IPS-18a (cell line): ENCODE results near the gene MCM6.

ENCODE experiments used
- H3K27ac ChIP-seq: one replicate; pipeline ENCODE4 v1.5.1; 2013; ENCODE audit warnings: low read length
- H3K27me3 ChIP-seq: one replicate; pipeline ENCODE4 v1.6.1; 2013; ENCODE audit warnings: mild to moderate bottlenecking, low read length; ENCODE audit not compliant: control insufficient read depth, insufficient read depth
- H3K36me3 ChIP-seq: one replicate; pipeline ENCODE4 v1.6.1; 2013; ENCODE audit warnings: low read depth, low read length; ENCODE audit not compliant: control insufficient read depth
- H3K4me1 ChIP-seq: one replicate; pipeline ENCODE4 v1.6.1; 2013; ENCODE audit warnings: low read depth, low read length; ENCODE audit not compliant: control insufficient read depth
- H3K4me3 ChIP-seq: one replicate; pipeline ENCODE4 v1.5.1; 2013; ENCODE audit warnings: low read length
- H3K9ac ChIP-seq: one replicate; pipeline ENCODE4 v1.6.1; 2013; ENCODE audit warnings: mild to moderate bottlenecking, low read length, moderate library complexity
- H3K9me3 ChIP-seq: one replicate; pipeline ENCODE4 v1.6.1; 2013; ENCODE audit warnings: low read depth, low read length; ENCODE audit not compliant: control insufficient read depth

The MCM6 gene

GRCh38 chr2:135836596-135837270 is 39.5 kb downstream of the MCM6 start, which contains the start of gene LCT:
Gene LCT (minus strand): TSS chr2:135837184. CDS start chr2:135837169, 15 bp downstream.
- Histone ChIP-seq H3K4me3 (no peak within 1 kb of the TSS), H3K36me3 (peaks cover 15% of the 10 kb centered on the region), H3K9me3 (no peaks in the 10 kb centered on the region), H3K9ac (no peak within 1 kb of the TSS), H3K27ac (no peak within 1 kb of the TSS), H3K4me1 (no peaks in the 10 kb centered on the region), H3K27me3 (no peaks in the 10 kb centered on the region)

GRCh38 chr2:135832891-135833290 is 43.4 kb downstream of the MCM6 start:
- no peaks in the 10 kb centered on the region for H3K4me1 ChIP-seq
- no peaks in the 10 kb centered on the region for H3K36me3 ChIP-seq
- no peak overlapping the region for H3K9ac ChIP-seq
- H3K27me3 ChIP-seq: no peaks in the 10 kb centered on the region
- H3K27ac ChIP-seq: no peak overlapping the region
- no peak overlapping the region for H3K4me3 ChIP-seq
- H3K9me3 ChIP-seq: no peaks in the 10 kb centered on the region

- Histone ChIP-seq H3K27ac (no peak overlapping the region), H3K9ac (no peak overlapping the region), H3K27me3 (no peaks in the 10 kb centered on the region), H3K4me3 (no peak overlapping the region), H3K4me1 (no peaks in the 10 kb centered on the region), H3K36me3 (no peaks in the 10 kb centered on the region), H3K9me3 (no peaks in the 10 kb centered on the region)
Measured at GRCh38 chr2:135831180-135831812, 44.9 kb downstream of the MCM6 start.

DNA sequence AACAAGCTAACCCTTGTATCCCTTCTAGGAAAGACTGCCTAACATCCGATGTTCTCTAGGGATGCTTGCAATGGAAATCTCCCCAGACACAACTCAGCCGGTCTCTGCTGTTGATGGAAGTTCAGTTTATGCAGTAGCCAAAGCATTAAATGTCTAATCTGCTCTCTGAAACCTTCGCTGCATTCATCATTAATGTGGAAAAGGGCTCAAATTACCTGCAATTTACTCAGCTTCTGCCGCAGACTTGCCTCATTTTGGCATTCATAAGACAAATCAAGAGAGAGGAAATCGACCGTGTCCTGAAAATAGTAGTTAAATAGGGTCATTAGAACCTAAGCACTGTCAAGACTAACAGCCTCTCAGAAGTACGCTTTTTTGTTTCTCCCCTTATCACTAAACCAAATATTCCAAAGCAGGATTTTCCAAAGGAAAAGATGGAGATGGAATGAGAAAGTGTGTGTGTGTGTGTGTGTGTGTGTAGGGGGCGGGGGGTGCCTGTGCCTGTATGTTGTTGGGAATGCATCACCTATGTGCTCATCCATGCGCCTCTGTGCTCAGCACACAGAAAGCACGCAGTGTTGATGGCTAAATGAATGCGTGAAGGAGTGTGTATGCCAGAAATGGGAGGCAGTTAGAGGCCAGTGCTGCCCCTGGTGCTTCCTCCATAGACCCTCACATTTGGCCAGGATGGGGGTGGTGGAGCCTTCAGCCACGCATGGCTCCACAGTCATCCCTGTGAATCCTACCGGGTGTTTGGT is 46.7 kb downstream of the MCM6 start:
- no peak overlapping the region for H3K9ac ChIP-seq
- no peaks in the 10 kb centered on the region for H3K36me3 ChIP-seq
- no peak overlapping the region for H3K27ac ChIP-seq
- H3K4me1 ChIP-seq: no peaks in the 10 kb centered on the region
- no peaks in the 10 kb centered on the region for H3K27me3 ChIP-seq
- no peaks in the 10 kb centered on the region for H3K9me3 ChIP-seq
- H3K4me3 ChIP-seq: no peak overlapping the region

GRCh38 chr2:135826544-135826943 is 49.7 kb downstream of the MCM6 start:
- Histone ChIP-seq H3K4me1 (no peaks in the 10 kb centered on the region), H3K27me3 (no peaks in the 10 kb centered on the region), H3K9me3 (no peaks in the 10 kb centered on the region), H3K4me3 (no peak overlapping the region), H3K27ac (no peak overlapping the region), H3K9ac (no peak overlapping the region), H3K36me3 (no peaks in the 10 kb centered on the region)

GRCh38 chr2:135825550-135826176 is 50.6 kb downstream of the MCM6 start:
- Histone ChIP-seq H3K4me1 (no peaks in the 10 kb centered on the region), H3K27me3 (no peaks in the 10 kb centered on the region)

GRCh38 chr2:135825131-135825530 is 51.1 kb downstream of the MCM6 start:
- Histone ChIP-seq H3K9ac (no peak overlapping the region), H3K9me3 (no peaks in the 10 kb centered on the region), H3K36me3 (no peaks in the 10 kb centered on the region), H3K4me1 (no peaks in the 10 kb centered on the region), H3K4me3 (no peak overlapping the region), H3K27me3 (no peaks in the 10 kb centered on the region), H3K27ac (no peak overlapping the region)

More at GRCh38 chr2:135825550-135826176, 50.6 kb downstream of the MCM6 start:
- Histone ChIP-seq H3K36me3 (no peaks in the 10 kb centered on the region), H3K27ac (no peak overlapping the region), H3K4me3 (no peak overlapping the region), H3K9ac (no peak overlapping the region), H3K9me3 (no peaks in the 10 kb centered on the region)

GRCh38 chr2:135822855-135823254 is 53.4 kb downstream of the MCM6 start:
- Histone ChIP-seq H3K27ac (no peak overlapping the region), H3K36me3 (no peaks in the 10 kb centered on the region), H3K27me3 (no peaks in the 10 kb centered on the region), H3K9me3 (no peaks in the 10 kb centered on the region), H3K4me3 (no peak overlapping the region), H3K4me1 (no peaks in the 10 kb centered on the region), H3K9ac (no peak overlapping the region)

DNA sequence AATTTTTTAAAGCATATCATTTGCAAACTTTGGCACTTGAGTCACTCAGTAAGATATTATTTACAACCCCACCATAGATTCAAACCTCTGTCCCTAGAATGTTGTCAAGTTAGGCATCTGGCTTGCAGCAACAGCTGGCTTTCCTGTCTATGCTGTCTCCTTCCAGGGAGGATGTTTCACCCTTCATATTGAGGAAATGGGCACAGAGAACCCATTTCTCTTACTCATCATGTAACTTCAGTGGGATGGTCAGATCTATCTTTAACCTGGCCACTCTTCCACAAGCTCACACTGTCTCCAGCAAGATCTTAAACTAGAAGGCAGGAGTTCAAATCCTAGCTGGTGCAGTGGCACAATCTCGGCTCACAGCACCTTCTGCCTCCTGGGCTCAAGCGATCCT is 55.1 kb downstream of the MCM6 start:
- Histone ChIP-seq H3K27me3 (no peaks in the 10 kb centered on the region), H3K4me3 (no peak overlapping the region)

GRCh38 chr2:135820003-135820618 is 56.1 kb downstream of the MCM6 start:
- no peaks in the 10 kb centered on the region for H3K36me3 ChIP-seq

More for the DNA sequence above, 55.1 kb downstream of the MCM6 start:
- Histone ChIP-seq H3K27ac (no peak overlapping the region), H3K9ac (no peak overlapping the region), H3K9me3 (no peaks in the 10 kb centered on the region), H3K36me3 (no peaks in the 10 kb centered on the region), H3K4me1 (no peaks in the 10 kb centered on the region)

More at GRCh38 chr2:135820003-135820618, 56.1 kb downstream of the MCM6 start:
- H3K4me1 ChIP-seq: no peaks in the 10 kb centered on the region
- no peaks in the 10 kb centered on the region for H3K9me3 ChIP-seq
- no peak overlapping the region for H3K27ac ChIP-seq
- H3K27me3 ChIP-seq: no peaks in the 10 kb centered on the region
- H3K4me3 ChIP-seq: no peak overlapping the region
- H3K9ac ChIP-seq: no peak overlapping the region
